Heart right ventricle (tissue), 16 donors: ENCODE results near the gene PCDH20. TPM values are rescaled to one million over a fixed set of nuclear protein-coding genes. Genes with fewer than 3 reads are reported as not detected.
A peak's percentile ranks its signal among the peaks of the same experiment; 100 is the strongest.

Experiments used
- ATAC-seq, 8 donors: fragments of 200-7000 bp; cut with Tn5 transposase; one replicate each; pipeline ENCODE4 v1.9.1; 2020; ENCODE audit warnings: mild to moderate bottlenecking in 8 of 8, moderate library complexity in 8 of 8, moderate number of reproducible peaks in 1 of 8
- DNase-seq, 2 donors: peaks; one replicate each; pipeline ENCODE4 v3.0.0-alpha.2; 2020
- H3K27ac ChIP-seq, 10 donors: fragments of 200-600 bp; sonication (generic) in 2 of 10; one replicate each; pipeline versions ENCODE4 v1.5.0 to v1.8.0; 2020 to 2022; ENCODE audit warnings: mild to moderate bottlenecking in 3 of 10
- H3K27me3 ChIP-seq, 7 donors: fragments of 200-600 bp; one replicate each; pipeline ENCODE4 v1.8.0; 2021 to 2022; ENCODE audit warnings: mild to moderate bottlenecking in 2 of 7
- H3K36me3 ChIP-seq, 9 donors: fragments of 200-600 bp; sonication (generic) in 1 of 9; one replicate each; pipeline versions ENCODE4 v1.5.0 to v1.8.0; 2020 to 2022; ENCODE audit warnings: mild to moderate bottlenecking in 2 of 9
- H3K4me1 ChIP-seq, 9 donors: fragments of 200-600 bp; sonication (generic) in 1 of 9; one replicate each; pipeline versions ENCODE4 v1.5.0 to v1.8.0; 2020 to 2022; ENCODE audit warnings: mild to moderate bottlenecking in 4 of 9
- H3K4me3 ChIP-seq, 10 donors: fragments of 200-600 bp; sonication (generic) in 2 of 10; one replicate each; pipeline versions ENCODE4 v1.5.0 to v1.8.0; 2020 to 2022; ENCODE audit warnings: mild to moderate bottlenecking in 7 of 10, moderate library complexity in 2 of 10
- H3K9me3 ChIP-seq, 11 donors: fragments of 200-600 bp in 10 of 11; sonication (generic) in 2 of 11; one replicate each; pipeline versions ENCODE4 v1.5.0 to v1.8.0; 2013 to 2022; ENCODE audit warnings: mild to moderate bottlenecking in 2 of 11, control low read depth in 1 of 11, moderate library complexity in 1 of 11
- WGBS, 2 donors: extraction: QIAGEN DNeasy Blood & Tissue Kit; methylation state at CpG; one replicate each; pipeline ENCODE4 v1.1.7; 2013; ENCODE audit warnings: inconsistent platforms in 1 of 2; 5-methylcytosine and 5-hydroxymethylcytosine counted together
- intact Hi-C, 10 donors: fragments of 100-400 bp; cut with DNase I; formaldehyde crosslinking; loops; one replicate each; pipeline versions ENCODE4 v1.11.1 to v1.14.2; 2022
- long read RNA-seq, 3 donors: library from polyadenylated mRNA; unstranded; transcript quantifications; one replicate each; pipeline ENCODE4 v2.0.0, GENCODE V29; 2020 to 2021
- polyA plus RNA-seq, 2 donors: library from polyadenylated mRNA; stranded (reverse); fragments of 200-250 nt; gene quantifications; one replicate each; pipeline ENCODE4 v1.2.3, GENCODE V29; 2013
- total RNA-seq, 10 donors: library from RNA; stranded (reverse); fragmentation: NEBNext Ultra II Directional in 3 of 10; extraction: Animal tissue kit (Norgen Biotek cat#: 25700) in 3 of 10; gene quantifications; one replicate each; pipeline versions ENCODE4 v1.2.1 to v1.2.4, GENCODE V29; 2021 to 2023
- TF ChIP-seq, protein P1 (sequence below), 9 donors: fragments of 200-600 bp; sonication (generic) in 2 of 9; IDR thresholded peaks; one replicate each; pipeline versions ENCODE4 v1.5.0 to v1.8.0; 2021 to 2022; ENCODE audit warnings: antibody characterized with exemption in 9 of 9, mild to moderate bottlenecking in 5 of 9, moderate library complexity in 1 of 9
- donor health status: Arrhythmogenic right ventricular cardiomyopathy.
- donor health status: ischemic (EF 13 %, LVEDD 7.1; RV severe dilation, severe dysfunction).
- donor health status: healthy with polysubstance abuse.
- donor health status: DM: no; HTN: yes; CAD: no.
- donor health status: DM: no; HTN: no; CAD: no.
- donor health status: ischemic (EF 25% LVEDD 6.9; RV normal size, moderate dysfunction).
- donor health status: ischemic (EF 25% LVEDD 5.7; RV mildly dilated, moderate dysfunction).
- donor health status: healthy.
- donor health status: DM: yes; HTN: yes; CAD: no.
- donor health status: Ischemic cardiomyopathy.
- donor health status: ischemic (EF 35%, LVEDD 5.7; RV mildly dilated, moderate dysfunction).
- donor health status: nonischemic (EF 11% LVEDD 7.7; RV severe dilation, severe dysfunction).
- donor health status: DM: yes; HTN: yes; CAD: no.
- donor health status: PGD.
- donor health status: ischemic (EF 29% LVEDD 5.4; RV normal size, mild dysfunction).
- donor health status: nonischemic (EF 23%, LVEDD 6.1; RV moderate dilation, normal function).

The PCDH20 gene
- 10 to 100 TPM in 1 of 10 donors, 1 to 10 TPM in 7, under 1 TPM in 2; 0.31 to 27.6 (median 2.7) TPM for total RNA-seq
- 1 to 10 TPM in 1 of 2 donors, under 1 TPM in 1; 0.59 to 3.3 TPM for polyA plus RNA-seq
- long read RNA-seq, donor 1, full-length matches to known transcripts = 6 of 6 reads
- long read RNA-seq, donor 1, partial matches to known transcripts = 0 of 6 reads
- long read RNA-seq, donor 1, other reads (novel, unspliced or antisense) = 0 of 6 reads
- long read RNA-seq, donor 2, full-length matches to known transcripts = 5 of 5 reads
- long read RNA-seq, donor 2, partial matches to known transcripts = 0 of 5 reads
- long read RNA-seq, donor 2, other reads (novel, unspliced or antisense) = 0 of 5 reads
- long read RNA-seq, donor 3, full-length matches to known transcripts = 64 of 89 reads
- long read RNA-seq, donor 3, partial matches to known transcripts = 0 of 89 reads
- long read RNA-seq, donor 3, other reads (novel, unspliced or antisense) = 25 of 89 reads

- H3K4me1 ChIP-seq = peaks cover 0 to 4% (median 0%) of the 10 kb centered on the region in 9 donors
- no peaks in the 10 kb centered on the region for H3K9me3 ChIP-seq
- WGBS, 2 donors = 12 to 29% methylated on average over 3 of the region's 3 CpGs
- TF ChIP-seq, protein P1, sequence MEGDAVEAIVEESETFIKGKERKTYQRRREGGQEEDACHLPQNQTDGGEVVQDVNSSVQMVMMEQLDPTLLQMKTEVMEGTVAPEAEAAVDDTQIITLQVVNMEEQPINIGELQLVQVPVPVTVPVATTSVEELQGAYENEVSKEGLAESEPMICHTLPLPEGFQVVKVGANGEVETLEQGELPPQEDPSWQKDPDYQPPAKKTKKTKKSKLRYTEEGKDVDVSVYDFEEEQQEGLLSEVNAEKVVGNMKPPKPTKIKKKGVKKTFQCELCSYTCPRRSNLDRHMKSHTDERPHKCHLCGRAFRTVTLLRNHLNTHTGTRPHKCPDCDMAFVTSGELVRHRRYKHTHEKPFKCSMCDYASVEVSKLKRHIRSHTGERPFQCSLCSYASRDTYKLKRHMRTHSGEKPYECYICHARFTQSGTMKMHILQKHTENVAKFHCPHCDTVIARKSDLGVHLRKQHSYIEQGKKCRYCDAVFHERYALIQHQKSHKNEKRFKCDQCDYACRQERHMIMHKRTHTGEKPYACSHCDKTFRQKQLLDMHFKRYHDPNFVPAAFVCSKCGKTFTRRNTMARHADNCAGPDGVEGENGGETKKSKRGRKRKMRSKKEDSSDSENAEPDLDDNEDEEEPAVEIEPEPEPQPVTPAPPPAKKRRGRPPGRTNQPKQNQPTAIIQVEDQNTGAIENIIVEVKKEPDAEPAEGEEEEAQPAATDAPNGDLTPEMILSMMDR (IDR thresholded peaks at IDR 0.05) = no peak
- DNase-seq = no peak
- peak within 1 kb of the TSS in 9 of 10 donors; percentile 17 to 49 (median 44) for H3K4me3 ChIP-seq
- H3K27me3 ChIP-seq = peaks cover 0 to 38% (median 30%) of the 10 kb centered on the region in 7 donors
- ATAC-seq = no peak
- H3K27ac ChIP-seq = peak within 1 kb of the TSS in 1 of 10 donors; percentile 3
- intact Hi-C loops = loop anchor here in 5 of 10 donors (10.0 kb wide), 2 partner anchors 291 to 761 kb away; no protein-coding TSS in a partner anchor
- H3K36me3 ChIP-seq = no peaks in the 10 kb centered on the region
These were observed at the start of gene PCDH20 for GRCh38 chr13:61415749-61416148. PCDH20 (minus strand) TSS chr13:61415849; CDS start chr13:61415158, 691 bp downstream.

GRCh38 chr13:61463024-61463423, 47.4 kb upstream of the PCDH20 start:
- H3K4me1 ChIP-seq = no peaks in the 10 kb centered on the region
- H3K27ac ChIP-seq = no peak overlapping the region
- TF ChIP-seq, protein P1 (IDR thresholded peaks at IDR 0.05) = no peak
- DNase-seq (no peak), ATAC-seq (no peak)
- no peaks in the 10 kb centered on the region for H3K27me3 ChIP-seq
- 73 to 86% methylated on average over 1 of the region's 1 CpG for WGBS, 2 donors
- H3K9me3 ChIP-seq = no peaks in the 10 kb centered on the region
- H3K36me3 ChIP-seq = no peaks in the 10 kb centered on the region
- intact Hi-C loops = no loop called here
- H3K4me3 ChIP-seq = no peak overlapping the region

GRCh38 chr13:61453121-61453520, 37.5 kb upstream of the PCDH20 start:
- DNase-seq (no peak), ATAC-seq (no peak)
- Histone ChIP-seq H3K27ac (no peak overlapping the region), H3K36me3 (no peaks in the 10 kb centered on the region), H3K4me3 (no peak overlapping the region), H3K27me3 (no peaks in the 10 kb centered on the region), H3K9me3 (peaks cover 0 to 22% (median 0%) of the 10 kb centered on the region in 11 donors), H3K4me1 (no peaks in the 10 kb centered on the region)
- WGBS, 2 donors = 53 to 64% methylated on average over 1 of the region's 1 CpG
- intact Hi-C loops = no loop called here
- TF ChIP-seq, protein P1 (IDR thresholded peaks at IDR 0.05) = no peak

DNA sequence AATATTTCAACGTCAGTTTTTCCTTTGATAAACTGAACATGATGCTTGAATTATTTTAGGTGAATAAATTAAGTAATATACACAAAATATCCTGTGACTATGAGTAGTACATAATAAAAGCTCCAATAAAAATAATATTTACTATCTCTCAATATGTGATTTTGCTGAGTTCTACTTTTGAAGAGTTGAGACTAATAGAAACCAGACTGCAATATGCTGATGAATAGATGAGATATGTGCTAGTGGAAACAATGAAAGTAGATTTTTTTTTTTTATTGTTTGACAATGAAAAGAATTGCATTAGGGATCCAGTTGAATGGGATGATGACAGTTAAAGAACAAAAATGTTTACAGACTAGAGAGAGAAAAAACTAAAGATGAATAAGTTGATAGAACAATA, 16.4 kb upstream of the PCDH20 start:
- Histone ChIP-seq H3K4me1 (no peaks in the 10 kb centered on the region), H3K27me3 (no peaks in the 10 kb centered on the region), H3K27ac (no peak overlapping the region), H3K36me3 (no peaks in the 10 kb centered on the region), H3K9me3 (peaks cover 0 to 8% (median 0%) of the 10 kb centered on the region in 11 donors), H3K4me3 (no peak overlapping the region)
- intact Hi-C loops = no loop called here
- TF ChIP-seq, protein P1 (IDR thresholded peaks at IDR 0.05) = no peak
- WGBS, 2 donors = 71 to 86% methylated on average over 1 of the region's 1 CpG
- ATAC-seq (no peak), DNase-seq (no peak)
